ENCODE data around the gene C6orf47. TPM values are rescaled to one million over a fixed set of nuclear protein-coding genes. Genes with fewer than 3 reads are reported as not detected.
A peak's percentile ranks its signal among the peaks of the same experiment; 100 is the strongest.

Gene C6orf47
- total RNA-seq, 1 donor from 2014 or later: 23.5 TPM

DNA sequence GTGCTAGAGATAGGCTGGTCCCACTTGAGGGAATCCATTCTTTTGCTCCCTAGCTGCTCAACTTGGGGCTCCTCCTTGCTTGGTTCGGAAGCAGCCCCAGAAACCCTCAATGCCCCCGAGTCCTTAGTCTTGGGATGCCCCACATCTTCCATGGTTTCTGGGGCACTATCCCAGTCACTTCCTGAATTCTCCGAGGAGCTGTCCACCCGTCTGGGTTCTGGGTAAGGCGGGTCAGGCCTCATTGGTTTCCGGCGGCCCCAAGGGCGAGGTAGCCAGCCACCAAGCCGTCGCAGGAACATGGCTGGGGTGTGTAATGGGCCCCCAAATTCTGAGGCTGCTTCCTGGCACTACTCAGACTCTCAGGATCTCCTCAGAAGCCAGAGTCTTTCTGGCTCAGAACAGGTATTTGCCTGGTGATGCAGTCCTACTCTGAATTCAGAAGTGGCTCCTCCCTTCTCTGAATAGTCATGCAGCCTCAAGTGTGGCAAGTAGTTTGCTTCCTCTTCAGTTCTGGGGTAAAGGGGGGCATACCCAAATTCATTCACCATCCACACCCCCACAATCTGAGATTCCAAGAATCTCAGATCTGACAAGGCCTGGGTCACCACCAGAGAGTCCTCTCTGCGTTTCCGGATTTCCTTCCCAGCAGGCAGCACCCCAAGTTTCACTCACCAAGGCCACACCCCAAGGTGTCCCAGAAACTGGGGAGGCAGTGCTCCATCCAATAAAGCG is 763 bp downstream of the C6orf47 start:
- Mint-ChIP-seq H3K27ac (ENCODE audit: unreplicated experiment) (peak overlapping the region; percentile 94), H3K27me3 (ENCODE audit: low read depth) (no peaks in the 10 kb centered on the region), H3K4me1 (peaks cover 63% of the 10 kb centered on the region), H3K9me3 (no peaks in the 10 kb centered on the region), H3K36me3 (ENCODE audit: low read depth) (peaks cover 2% of the 10 kb centered on the region), H3K4me3 (peak overlapping the region; percentile 93)
- DNase-seq (ENCODE audit: low read depth, low spot score): no peak
- TF ChIP-seq, protein P1, sequence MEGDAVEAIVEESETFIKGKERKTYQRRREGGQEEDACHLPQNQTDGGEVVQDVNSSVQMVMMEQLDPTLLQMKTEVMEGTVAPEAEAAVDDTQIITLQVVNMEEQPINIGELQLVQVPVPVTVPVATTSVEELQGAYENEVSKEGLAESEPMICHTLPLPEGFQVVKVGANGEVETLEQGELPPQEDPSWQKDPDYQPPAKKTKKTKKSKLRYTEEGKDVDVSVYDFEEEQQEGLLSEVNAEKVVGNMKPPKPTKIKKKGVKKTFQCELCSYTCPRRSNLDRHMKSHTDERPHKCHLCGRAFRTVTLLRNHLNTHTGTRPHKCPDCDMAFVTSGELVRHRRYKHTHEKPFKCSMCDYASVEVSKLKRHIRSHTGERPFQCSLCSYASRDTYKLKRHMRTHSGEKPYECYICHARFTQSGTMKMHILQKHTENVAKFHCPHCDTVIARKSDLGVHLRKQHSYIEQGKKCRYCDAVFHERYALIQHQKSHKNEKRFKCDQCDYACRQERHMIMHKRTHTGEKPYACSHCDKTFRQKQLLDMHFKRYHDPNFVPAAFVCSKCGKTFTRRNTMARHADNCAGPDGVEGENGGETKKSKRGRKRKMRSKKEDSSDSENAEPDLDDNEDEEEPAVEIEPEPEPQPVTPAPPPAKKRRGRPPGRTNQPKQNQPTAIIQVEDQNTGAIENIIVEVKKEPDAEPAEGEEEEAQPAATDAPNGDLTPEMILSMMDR (conservative IDR thresholded peaks at IDR 0.05): no peak

- H3K36me3 Mint-ChIP-seq (ENCODE audit: low read depth): no peaks in the 10 kb centered on the region
- H3K27ac Mint-ChIP-seq (ENCODE audit: unreplicated experiment): no peak overlapping the region
- no peak for DNase-seq (ENCODE audit: low read depth, low spot score)
- peak overlapping the region; percentile 93 for H3K4me3 Mint-ChIP-seq
- TF ChIP-seq, protein P1 (conservative IDR thresholded peaks at IDR 0.05): no peak
- no peaks in the 10 kb centered on the region for H3K9me3 Mint-ChIP-seq
- no peaks in the 10 kb centered on the region for H3K27me3 Mint-ChIP-seq (ENCODE audit: low read depth)
- peaks cover 56% of the 10 kb centered on the region for H3K4me1 Mint-ChIP-seq
Observed at GRCh38 chr6:31658983-31659648, 1.5 kb downstream of the C6orf47 start.

DNA sequence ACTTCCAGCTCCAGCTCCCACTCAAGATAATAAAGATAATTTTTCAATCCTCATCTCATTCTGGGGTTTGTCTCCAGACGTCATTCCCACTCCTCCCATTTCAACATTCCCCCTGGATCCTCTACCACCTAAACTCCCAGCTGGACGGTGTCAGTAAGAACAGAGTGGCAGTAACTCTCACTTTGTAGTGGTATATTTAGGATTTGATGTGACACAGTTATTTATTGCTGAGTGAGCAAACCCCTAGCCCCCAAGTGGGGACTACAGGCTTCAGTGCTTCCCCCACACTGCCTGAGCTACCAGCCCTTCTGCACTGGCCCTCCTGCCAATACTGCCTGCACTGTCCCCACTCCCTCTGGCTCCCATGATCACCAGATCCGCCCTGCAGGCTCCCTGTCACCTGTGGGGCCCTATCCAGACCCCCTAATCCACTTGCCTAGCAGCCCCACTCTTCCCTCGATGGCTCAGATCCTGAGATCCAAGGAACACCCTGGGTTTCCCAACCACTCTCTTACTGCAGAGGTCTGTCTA is 2.4 kb downstream of the C6orf47 start:
- Mint-ChIP-seq H3K27me3 (ENCODE audit: low read depth) (no peaks in the 10 kb centered on the region), H3K36me3 (ENCODE audit: low read depth) (no peaks in the 10 kb centered on the region), H3K4me3 (peak overlapping the region; percentile 93), H3K9me3 (no peaks in the 10 kb centered on the region), H3K27ac (ENCODE audit: unreplicated experiment) (no peak overlapping the region), H3K4me1 (peaks cover 47% of the 10 kb centered on the region)
- no peak for DNase-seq (ENCODE audit: low read depth, low spot score)
- TF ChIP-seq, protein P1 (conservative IDR thresholded peaks at IDR 0.05): no peak

DNA sequence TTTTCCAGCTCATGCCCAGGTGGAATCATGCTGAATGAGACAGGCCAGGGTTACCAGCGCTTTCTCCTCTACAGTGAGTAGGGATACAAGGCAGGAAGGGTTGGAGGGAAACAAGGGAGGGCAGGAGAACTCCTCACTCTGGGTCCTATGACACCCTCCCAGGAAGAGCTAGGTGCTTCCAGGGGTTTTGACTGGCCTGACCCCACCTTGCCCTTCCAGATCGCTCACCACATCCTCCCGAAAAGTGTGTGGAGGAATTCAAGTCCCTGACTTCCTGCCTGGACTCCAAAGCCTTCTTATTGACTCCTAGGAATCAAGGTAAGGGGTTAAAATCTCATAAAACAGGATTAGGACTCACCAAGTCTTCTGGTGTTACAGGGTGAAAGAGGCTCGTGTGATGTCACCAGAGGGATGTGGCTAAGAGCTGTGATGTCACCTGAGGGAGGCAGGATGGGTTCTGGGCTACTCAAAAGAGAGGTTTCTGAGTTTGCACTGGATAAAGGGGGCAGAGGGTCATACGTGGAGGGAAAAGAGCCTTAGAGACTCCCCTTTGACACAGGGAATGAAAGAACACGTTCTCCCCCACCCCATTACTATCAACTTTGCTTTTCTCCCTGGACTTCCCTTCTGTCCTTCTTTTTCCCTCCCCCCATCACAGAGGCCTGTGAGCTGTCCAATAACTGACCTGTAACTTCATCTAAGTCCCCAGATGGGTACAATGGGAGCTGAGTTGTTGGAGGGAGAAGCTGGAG is 3.0 kb downstream of the C6orf47 start:
- H3K36me3 Mint-ChIP-seq (ENCODE audit: low read depth): no peaks in the 10 kb centered on the region
- H3K27me3 Mint-ChIP-seq (ENCODE audit: low read depth): peaks cover 4% of the 10 kb centered on the region
- no peaks in the 10 kb centered on the region for H3K9me3 Mint-ChIP-seq
- no peak for DNase-seq (ENCODE audit: low read depth, low spot score)
- TF ChIP-seq, protein P1 (conservative IDR thresholded peaks at IDR 0.05): no peak
- peaks cover 50% of the 10 kb centered on the region for H3K4me1 Mint-ChIP-seq
- H3K4me3 Mint-ChIP-seq: peak overlapping the region; percentile 93
- H3K27ac Mint-ChIP-seq (ENCODE audit: unreplicated experiment): no peak overlapping the region

Measured in neural crest cell (in vitro differentiated cells).